ENCODE results near the gene ERLEC1. TPM values are rescaled to one million over a fixed set of nuclear protein-coding genes. Genes with fewer than 3 reads are reported as not detected.
A peak's percentile ranks its signal among the peaks of the same experiment; 100 is the strongest.
"Not testable (repeated sequence)": the region's sequence is repeated elsewhere in the genome, so short reads cannot be mapped to it uniquely, and the experiment has no call there.

The ERLEC1 gene
- total RNA-seq (2014; rRNA removed; shearing (Covaris generic)): 68.3 and 79.2 TPM in 2 replicates

GRCh38 chr2:53786705-53787613, at the start of gene ERLEC1, which contains the start of gene ASB3:
ERLEC1 (plus strand) TSS chr2:53787044; CDS start chr2:53787211, 167 bp downstream.
ASB3 (minus strand) TSS chr2:53786953; CDS start chr2:53765572, 21,381 bp downstream.
- DNase-seq (ENCODE audit: low read depth in 1 of 2, low spot score in 2 of 2): peak; percentile 91 to 93
- Histone ChIP-seq H3K4me1 (replicated peaks) (peaks cover 5% of the 10 kb centered on the region; the same call in 1 of the 2 replicates), H3K36me3 (peaks cover 10% of the 10 kb centered on the region), H3K4me3 (peak within 1 kb of the TSS; percentile 77), H3K27me3 (replicated peaks) (no peaks in the 10 kb centered on the region), H3K27ac (peak within 1 kb of the TSS; percentile 80), H3K9me3 (replicated peaks) (no peaks in the 10 kb centered on the region)

GRCh38 chr2:53737091-53737490, 49.8 kb upstream of the ERLEC1 start:
- Histone ChIP-seq H3K4me3 (no peak overlapping the region), H3K9me3 (replicated peaks) (peaks cover 3% of the 10 kb centered on the region), H3K27ac (no peak overlapping the region), H3K4me1 (replicated peaks) (peaks cover 10% of the 10 kb centered on the region), H3K36me3 (peaks cover 21% of the 10 kb centered on the region; the same call in 1 of the 2 replicates), H3K27me3 (replicated peaks) (no peaks in the 10 kb centered on the region)
- no peak for DNase-seq (ENCODE audit: low read depth in 1 of 2, low spot score in 2 of 2)

GRCh38 chr2:53739032-53739431, 47.8 kb upstream of the ERLEC1 start:
- Histone ChIP-seq H3K27me3 (replicated peaks) (no peaks in the 10 kb centered on the region), H3K27ac (no peak overlapping the region), H3K4me3 (no peak overlapping the region), H3K9me3 (replicated peaks) (peaks cover 3% of the 10 kb centered on the region), H3K36me3 (peaks cover 18% of the 10 kb centered on the region; the same call in 1 of the 2 replicates), H3K4me1 (replicated peaks) (peaks cover 17% of the 10 kb centered on the region)
- no peak for DNase-seq (ENCODE audit: low read depth in 1 of 2, low spot score in 2 of 2)

GRCh38 chr2:53740170-53740569, 46.7 kb upstream of the ERLEC1 start:
- Histone ChIP-seq H3K27ac (no peak overlapping the region), H3K9me3 (replicated peaks) (no peaks in the 10 kb centered on the region), H3K36me3 (peaks cover 11% of the 10 kb centered on the region; the same call in 1 of the 2 replicates), H3K4me1 (replicated peaks) (peaks cover 12% of the 10 kb centered on the region), H3K4me3 (no peak overlapping the region), H3K27me3 (replicated peaks) (no peaks in the 10 kb centered on the region)
- DNase-seq (ENCODE audit: low read depth in 1 of 2, low spot score in 2 of 2): no peak

GRCh38 chr2:53744395-53745065, 42.3 kb upstream of the ERLEC1 start:
- Histone ChIP-seq H3K9me3 (replicated peaks) (no peaks in the 10 kb centered on the region), H3K27me3 (replicated peaks) (no peaks in the 10 kb centered on the region), H3K36me3 (peaks cover 17% of the 10 kb centered on the region), H3K4me1 (replicated peaks) (peaks cover 12% of the 10 kb centered on the region), H3K27ac (no peak overlapping the region), H3K4me3 (no peak overlapping the region)
- no peak for DNase-seq (ENCODE audit: low read depth in 1 of 2, low spot score in 2 of 2)

GRCh38 chr2:53750041-53750768, 36.6 kb upstream of the ERLEC1 start:
- no peak overlapping the region for H3K27ac ChIP-seq
- no peak overlapping the region for H3K4me3 ChIP-seq
- no peaks in the 10 kb centered on the region for H3K9me3 ChIP-seq (replicated peaks)
- DNase-seq (ENCODE audit: low read depth in 1 of 2, low spot score in 2 of 2): no peak
- peaks cover 19% of the 10 kb centered on the region for H3K4me1 ChIP-seq (replicated peaks)
- H3K36me3 ChIP-seq: peaks cover 15% of the 10 kb centered on the region; the same call in 1 of the 2 replicates
- no peaks in the 10 kb centered on the region for H3K27me3 ChIP-seq (replicated peaks)

GRCh38 chr2:53751728-53752127, 35.1 kb upstream of the ERLEC1 start:
- Histone ChIP-seq H3K9me3 (replicated peaks) (no peaks in the 10 kb centered on the region), H3K4me3 (no peak overlapping the region), H3K4me1 (replicated peaks) (peaks cover 19% of the 10 kb centered on the region), H3K27me3 (replicated peaks) (no peaks in the 10 kb centered on the region), H3K36me3 (peaks cover 21% of the 10 kb centered on the region), H3K27ac (no peak overlapping the region)
- DNase-seq (ENCODE audit: low read depth in 1 of 2, low spot score in 2 of 2): peak in 1 of 2 experiments; percentile 11

- Histone ChIP-seq H3K4me3 (no peak overlapping the region), H3K36me3 (peaks cover 22% of the 10 kb centered on the region), H3K9me3 (replicated peaks) (no peaks in the 10 kb centered on the region), H3K27me3 (replicated peaks) (no peaks in the 10 kb centered on the region), H3K27ac (no peak overlapping the region), H3K4me1 (replicated peaks) (peaks cover 19% of the 10 kb centered on the region)
- DNase-seq (ENCODE audit: low read depth in 1 of 2, low spot score in 2 of 2): no peak
Observed at GRCh38 chr2:53752385-53752784, 34.5 kb upstream of the ERLEC1 start.

GRCh38 chr2:53753041-53753440, 33.8 kb upstream of the ERLEC1 start:
- Histone ChIP-seq H3K36me3 (peaks cover 17% of the 10 kb centered on the region), H3K9me3 (replicated peaks) (no peaks in the 10 kb centered on the region), H3K27ac (no peak overlapping the region), H3K4me3 (no peak overlapping the region), H3K4me1 (replicated peaks) (peaks cover 19% of the 10 kb centered on the region), H3K27me3 (replicated peaks) (no peaks in the 10 kb centered on the region)
- DNase-seq (ENCODE audit: low read depth in 1 of 2, low spot score in 2 of 2): no peak

- Histone ChIP-seq H3K4me1 (replicated peaks) (peaks cover 19% of the 10 kb centered on the region), H3K27me3 (replicated peaks) (no peaks in the 10 kb centered on the region), H3K36me3 (peaks cover 7% of the 10 kb centered on the region; the same call in 1 of the 2 replicates), H3K9me3 (replicated peaks) (no peaks in the 10 kb centered on the region), H3K27ac (no peak overlapping the region), H3K4me3 (no peak overlapping the region)
- no peak for DNase-seq (ENCODE audit: low read depth in 1 of 2, low spot score in 2 of 2)
Observed at GRCh38 chr2:53755121-53755520, 31.7 kb upstream of the ERLEC1 start.

- Histone ChIP-seq H3K27me3 (replicated peaks) (no peaks in the 10 kb centered on the region), H3K4me1 (replicated peaks) (peaks cover 13% of the 10 kb centered on the region), H3K36me3 (peaks cover 9% of the 10 kb centered on the region; the same call in 1 of the 2 replicates), H3K9me3 (replicated peaks) (no peaks in the 10 kb centered on the region), H3K4me3 (no peak overlapping the region), H3K27ac (no peak overlapping the region)
- DNase-seq (ENCODE audit: low read depth in 1 of 2, low spot score in 2 of 2): no peak
Observed at GRCh38 chr2:53756644-53757043, 30.2 kb upstream of the ERLEC1 start.

- DNase-seq (ENCODE audit: low read depth in 1 of 2, low spot score in 2 of 2); H3K9me3 ChIP-seq (replicated peaks); H3K4me3 ChIP-seq; H3K4me1 ChIP-seq (replicated peaks); H3K27me3 ChIP-seq (replicated peaks); H3K27ac ChIP-seq: not testable (repeated sequence)
- H3K36me3 ChIP-seq: peaks cover 13% of the 10 kb centered on the region; the same call in 1 of the 2 replicates
Observed at GRCh38 chr2:53757206-53757605, 29.6 kb upstream of the ERLEC1 start.

GRCh38 chr2:53765767-53766166, 21.1 kb upstream of the ERLEC1 start:
- H3K36me3 ChIP-seq: peaks cover 24% of the 10 kb centered on the region
- DNase-seq (ENCODE audit: low read depth in 1 of 2, low spot score in 2 of 2): no peak
- H3K27me3 ChIP-seq (replicated peaks): no peaks in the 10 kb centered on the region
- H3K4me1 ChIP-seq (replicated peaks): peaks cover 4% of the 10 kb centered on the region
- H3K27ac ChIP-seq: no peak overlapping the region
- no peaks in the 10 kb centered on the region for H3K9me3 ChIP-seq (replicated peaks)
- no peak overlapping the region for H3K4me3 ChIP-seq

Measured in SJSA1 (cell line).